GM20000 (cell line): ENCODE measurements around the gene PSME3.
"Not testable (repeated sequence)": the region's sequence is repeated elsewhere in the genome, so short reads cannot be mapped to it uniquely, and the experiment has no call there.

Experiments used
- DNase-seq: peaks from one replicate; pipeline ENCODE4 v3.0.0; 2012; ENCODE audit warnings: low spot score
- TF ChIP-seq, protein P1 (sequence below): IDR thresholded peaks from 2 replicates; pipeline ENCODE4 v1.5.1; 2012; ENCODE audit warnings: mild to moderate bottlenecking, control low read depth; ENCODE audit errors: extremely low read depth, missing control alignments

Gene PSME3

DNA sequence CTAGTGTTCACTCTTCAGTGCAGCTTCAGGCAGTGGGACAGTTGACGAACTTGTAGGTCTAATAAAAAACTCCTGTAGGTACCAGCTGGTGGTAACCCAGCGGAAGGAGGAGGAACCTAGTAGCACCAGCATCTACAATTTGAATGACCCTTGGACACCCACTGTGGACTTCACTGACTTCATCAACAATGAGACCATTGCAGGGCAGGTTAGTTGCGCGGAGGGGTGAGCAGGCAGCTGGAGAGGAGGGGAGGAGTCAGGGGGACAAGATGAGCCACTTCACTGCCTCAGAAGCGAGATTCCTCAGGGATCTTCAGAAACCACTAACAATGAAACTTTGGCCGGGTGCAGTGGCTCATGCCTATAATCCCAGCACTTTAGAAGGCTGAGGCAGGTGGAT is 40.1 kb downstream of the PSME3 start:
- DNase-seq, result no peak
- TF ChIP-seq, protein P1, sequence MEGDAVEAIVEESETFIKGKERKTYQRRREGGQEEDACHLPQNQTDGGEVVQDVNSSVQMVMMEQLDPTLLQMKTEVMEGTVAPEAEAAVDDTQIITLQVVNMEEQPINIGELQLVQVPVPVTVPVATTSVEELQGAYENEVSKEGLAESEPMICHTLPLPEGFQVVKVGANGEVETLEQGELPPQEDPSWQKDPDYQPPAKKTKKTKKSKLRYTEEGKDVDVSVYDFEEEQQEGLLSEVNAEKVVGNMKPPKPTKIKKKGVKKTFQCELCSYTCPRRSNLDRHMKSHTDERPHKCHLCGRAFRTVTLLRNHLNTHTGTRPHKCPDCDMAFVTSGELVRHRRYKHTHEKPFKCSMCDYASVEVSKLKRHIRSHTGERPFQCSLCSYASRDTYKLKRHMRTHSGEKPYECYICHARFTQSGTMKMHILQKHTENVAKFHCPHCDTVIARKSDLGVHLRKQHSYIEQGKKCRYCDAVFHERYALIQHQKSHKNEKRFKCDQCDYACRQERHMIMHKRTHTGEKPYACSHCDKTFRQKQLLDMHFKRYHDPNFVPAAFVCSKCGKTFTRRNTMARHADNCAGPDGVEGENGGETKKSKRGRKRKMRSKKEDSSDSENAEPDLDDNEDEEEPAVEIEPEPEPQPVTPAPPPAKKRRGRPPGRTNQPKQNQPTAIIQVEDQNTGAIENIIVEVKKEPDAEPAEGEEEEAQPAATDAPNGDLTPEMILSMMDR, result no peak

DNA sequence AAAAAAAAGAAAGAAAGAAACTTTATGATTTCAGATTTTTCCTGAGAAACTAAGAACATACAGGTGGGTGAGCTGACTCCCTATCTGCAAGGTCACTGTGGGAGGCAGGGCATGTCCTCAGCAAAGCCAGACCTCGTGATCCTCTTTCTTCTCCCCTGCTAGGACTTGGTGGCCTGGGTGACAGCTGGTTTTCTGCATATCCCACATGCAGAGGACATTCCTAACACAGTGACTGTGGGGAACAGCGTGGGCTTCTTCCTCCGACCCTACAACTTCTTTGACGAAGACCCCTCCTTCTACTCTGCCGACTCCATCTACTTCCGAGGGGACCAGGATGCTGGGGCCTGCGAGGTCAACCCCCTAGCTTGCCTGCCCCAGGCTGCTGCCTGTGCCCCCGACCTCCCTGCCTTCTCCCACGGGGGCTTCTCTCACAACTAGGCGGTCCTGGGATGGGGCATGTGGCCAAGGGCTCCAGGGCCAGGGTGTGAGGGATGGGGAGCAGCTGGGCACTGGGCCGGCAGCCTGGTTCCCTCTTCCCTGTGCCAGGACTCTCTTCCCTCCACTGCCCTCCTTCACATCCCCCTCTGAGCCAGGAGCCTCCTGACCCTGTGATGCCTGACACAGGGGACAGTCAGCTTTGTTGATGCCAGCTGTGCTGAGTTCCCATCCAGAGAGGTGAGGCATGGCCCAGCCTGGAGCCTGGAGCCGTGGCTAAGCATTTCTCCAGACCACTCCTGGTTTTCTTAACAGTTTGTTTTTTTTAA is 40.9 kb downstream of the PSME3 start:
- DNase-seq, result not testable (repeated sequence)

DNA sequence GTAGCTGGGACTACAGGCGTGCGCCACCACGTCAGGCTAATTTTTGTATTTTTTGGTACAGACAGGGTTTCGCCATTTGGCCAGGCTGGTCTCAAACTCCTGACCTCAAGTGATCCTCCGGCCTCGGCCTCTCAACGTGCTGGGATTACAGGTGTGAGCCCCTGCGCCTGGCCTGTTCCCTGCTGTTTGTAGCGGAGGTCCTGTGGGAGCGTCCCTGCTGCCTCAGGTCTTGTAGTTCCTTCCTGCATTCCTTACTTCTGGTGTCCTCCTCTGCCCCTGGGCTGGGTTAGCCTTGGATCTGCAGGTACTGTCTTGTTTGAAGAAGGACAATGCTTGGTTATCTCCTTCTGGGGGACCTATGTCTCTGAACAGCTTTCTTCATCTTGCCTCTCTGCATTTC is 43.8 kb downstream of the PSME3 start:
- no peak for DNase-seq
- TF ChIP-seq, protein P1, result no peak

DNA sequence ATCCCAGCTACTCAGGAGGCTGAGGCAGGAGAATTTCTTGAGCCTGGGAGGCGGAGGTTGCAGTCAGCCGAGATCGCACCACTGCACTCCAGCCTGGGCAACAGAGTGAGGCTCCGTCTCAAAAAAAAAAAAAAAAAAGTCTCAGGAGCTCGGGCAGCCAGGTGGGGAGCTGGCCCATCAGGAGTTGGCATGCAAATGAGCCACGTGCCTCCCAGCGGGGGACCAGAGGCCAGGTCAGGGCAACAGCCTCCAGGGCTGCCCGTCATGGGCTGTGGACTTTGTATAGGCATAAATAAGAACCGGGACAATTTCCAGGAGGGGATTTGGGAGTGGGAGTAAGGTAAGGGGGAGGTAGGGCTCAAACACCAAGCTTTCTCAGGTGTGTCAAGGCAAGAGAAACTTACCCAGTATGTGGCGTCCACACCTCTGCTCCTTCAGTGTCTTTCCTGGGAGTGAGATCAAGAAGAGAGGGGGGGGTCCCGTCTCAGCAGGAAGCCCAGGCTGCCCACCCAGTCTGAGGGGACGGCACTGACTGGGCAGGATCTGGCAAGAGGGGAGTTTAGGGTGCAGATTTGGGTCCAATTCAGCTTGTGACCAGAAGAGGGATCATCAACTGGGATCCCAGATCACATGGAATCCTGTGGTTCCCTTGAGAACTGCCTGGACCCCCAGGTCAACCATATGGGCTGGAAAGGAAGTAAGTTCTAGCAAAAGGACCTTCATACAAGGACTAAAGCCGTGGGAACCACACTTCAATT is 45.1 kb downstream of the PSME3 start:
- DNase-seq, result no peak
- TF ChIP-seq, protein P1, result no peak

DNA sequence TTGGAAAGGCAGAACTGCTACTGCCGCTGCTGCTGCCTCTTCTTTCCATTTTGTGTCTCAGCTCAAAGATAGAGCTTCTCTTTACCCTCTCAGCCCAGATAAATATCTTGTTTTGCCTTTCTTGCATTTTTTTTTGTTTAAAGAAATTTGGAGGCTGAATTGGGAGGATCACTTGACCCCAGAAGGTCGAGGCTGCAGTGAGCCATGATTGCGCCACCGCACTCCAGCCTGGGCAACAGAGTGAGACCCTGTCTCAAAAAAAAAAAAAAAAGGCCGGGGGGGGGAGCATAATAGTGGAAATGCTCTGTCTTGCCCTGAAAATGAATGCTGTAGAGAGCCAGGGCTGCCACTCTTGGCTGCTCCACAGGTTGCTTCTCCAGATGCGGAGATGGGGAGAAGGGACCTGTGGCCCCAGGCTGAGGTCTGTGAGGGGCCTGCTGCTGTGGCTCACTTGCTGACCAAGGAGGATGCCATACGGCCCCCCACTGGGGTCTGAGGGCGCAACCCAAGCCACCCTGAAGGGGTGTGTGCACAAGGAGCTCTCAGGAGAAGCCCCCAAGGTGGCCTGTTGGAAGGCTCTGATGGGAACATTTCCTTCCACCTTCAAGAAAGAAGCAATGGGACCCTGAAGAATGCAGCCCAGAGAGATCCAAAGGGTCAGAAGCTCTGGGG is 45.9 kb downstream of the PSME3 start:
- TF ChIP-seq, protein P1, result no peak
- no peak for DNase-seq

DNA sequence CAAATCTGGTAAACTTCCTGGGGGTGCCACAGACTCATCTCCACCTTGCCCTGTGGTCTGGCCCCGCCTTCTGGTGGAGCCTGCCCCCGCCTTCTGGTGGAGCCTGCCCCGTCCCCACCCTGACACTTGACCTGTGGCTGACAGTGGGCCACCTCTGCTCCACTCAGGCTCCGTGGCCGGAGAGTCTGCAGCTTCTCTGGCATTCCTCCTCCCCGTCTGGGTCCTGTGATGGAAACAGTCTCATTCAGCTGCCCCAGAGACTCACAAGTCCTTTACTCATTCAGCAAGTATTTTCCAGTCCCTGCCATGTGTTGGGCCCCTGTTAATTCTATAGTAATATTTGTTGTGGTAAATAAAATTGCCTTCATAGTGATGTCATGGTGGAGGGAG is 46.4 kb downstream of the PSME3 start:
- DNase-seq, result no peak
- TF ChIP-seq, protein P1, result no peak

DNA sequence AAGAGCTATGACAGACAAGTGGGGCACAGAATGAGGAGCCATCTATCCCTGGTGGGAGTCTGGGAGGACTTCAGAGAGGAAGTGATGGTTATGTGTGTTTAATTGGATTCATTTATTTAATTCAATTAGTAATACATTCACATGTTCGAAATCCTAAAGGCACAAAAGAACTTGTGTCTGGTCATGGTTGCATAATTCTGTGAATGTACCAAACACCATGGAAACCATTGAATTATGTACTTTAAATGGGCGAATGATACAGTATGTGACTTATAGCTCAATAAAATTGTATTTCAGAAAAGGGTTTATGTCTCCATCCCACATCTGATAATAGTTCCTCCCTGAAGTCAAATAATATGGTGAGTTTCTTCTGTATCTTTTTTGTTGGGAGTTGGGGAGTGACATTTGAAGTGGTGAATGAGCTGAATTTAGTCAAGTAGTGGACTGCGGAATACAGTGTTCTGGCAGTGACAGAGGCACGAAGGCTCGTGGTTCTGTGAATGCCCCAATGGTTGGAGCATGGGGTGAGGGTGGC is 47.6 kb downstream of the PSME3 start:
- no peak for DNase-seq
- TF ChIP-seq, protein P1, result no peak

DNA sequence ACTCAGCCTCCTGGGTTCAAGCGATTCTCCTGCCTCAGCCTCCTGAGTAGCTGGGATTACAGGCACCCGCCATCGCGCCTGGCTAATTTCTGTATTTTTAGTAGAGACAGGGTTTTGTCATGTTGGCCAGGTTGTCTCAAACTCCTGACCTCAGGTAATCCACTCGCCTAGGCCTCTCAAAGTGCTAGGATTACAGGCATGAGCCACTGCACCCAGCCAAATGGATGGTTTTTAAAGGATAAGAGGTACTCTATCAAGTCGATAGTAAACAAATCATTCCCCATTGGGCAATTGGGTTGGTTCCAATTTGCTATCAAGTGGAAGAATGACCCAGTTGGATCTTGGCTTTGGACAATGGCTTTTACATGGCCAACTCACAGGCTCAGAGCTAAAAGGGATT is 48.5 kb downstream of the PSME3 start:
- not testable (repeated sequence) for DNase-seq
